ENCODE data around the gene BACH2.

BACH2 gene

GRCh38 chr6:90095788-90096187 is 200.9 kb downstream of the BACH2 start:
- H3K79me2 ChIP-seq: peaks cover 2% of the 10 kb centered on the region
- no peak overlapping the region for H3K27ac ChIP-seq
- H3K4me3 ChIP-seq (ENCODE audit: low read depth, low read length): no peak overlapping the region
- H3K9ac ChIP-seq: no peak overlapping the region
- H2AFZ ChIP-seq: no peak overlapping the region
- H3K9me3 ChIP-seq (ENCODE audit: control insufficient read depth, low read length): no peaks in the 10 kb centered on the region
- H3K36me3 ChIP-seq (ENCODE audit: control insufficient read depth, insufficient read depth, low read length): no peaks in the 10 kb centered on the region
- no peaks in the 10 kb centered on the region for H3K27me3 ChIP-seq (ENCODE audit: control insufficient read depth, insufficient read depth, low read length)
- no peak overlapping the region for H3K4me2 ChIP-seq (ENCODE audit: low read length)
- TF ChIP-seq CTCF (IDR thresholded peaks at IDR 0.05): no peak
- H3K4me1 ChIP-seq: no peaks in the 10 kb centered on the region

- peaks cover 1% of the 10 kb centered on the region for H3K4me1 ChIP-seq
- H3K27me3 ChIP-seq (ENCODE audit: control insufficient read depth, insufficient read depth, low read length): no peaks in the 10 kb centered on the region
- no peak overlapping the region for H3K4me2 ChIP-seq (ENCODE audit: low read length)
- no peak overlapping the region for H2AFZ ChIP-seq
- H3K36me3 ChIP-seq (ENCODE audit: control insufficient read depth, insufficient read depth, low read length): no peaks in the 10 kb centered on the region
- no peak overlapping the region for H3K27ac ChIP-seq
- no peak overlapping the region for H3K9ac ChIP-seq
- H3K4me3 ChIP-seq (ENCODE audit: low read depth, low read length): no peak overlapping the region
- no peaks in the 10 kb centered on the region for H3K9me3 ChIP-seq (ENCODE audit: control insufficient read depth, low read length)
- no peak for TF ChIP-seq CTCF (IDR thresholded peaks at IDR 0.05)
- H3K79me2 ChIP-seq: peaks cover under 1% of the 10 kb centered on the region
Measured at GRCh38 chr6:90095145-90095544, 201.5 kb downstream of the BACH2 start.

GRCh38 chr6:90093558-90094073 is 203.0 kb downstream of the BACH2 start:
- no peak overlapping the region for H2AFZ ChIP-seq
- H3K9ac ChIP-seq: no peak overlapping the region
- H3K9me3 ChIP-seq (ENCODE audit: control insufficient read depth, low read length): no peaks in the 10 kb centered on the region
- H3K4me2 ChIP-seq (ENCODE audit: low read length): no peak overlapping the region
- peaks cover 3% of the 10 kb centered on the region for H3K4me1 ChIP-seq
- no peak for TF ChIP-seq CTCF (IDR thresholded peaks at IDR 0.05)
- no peaks in the 10 kb centered on the region for H3K79me2 ChIP-seq
- no peaks in the 10 kb centered on the region for H3K27me3 ChIP-seq (ENCODE audit: control insufficient read depth, insufficient read depth, low read length)
- no peaks in the 10 kb centered on the region for H3K36me3 ChIP-seq (ENCODE audit: control insufficient read depth, insufficient read depth, low read length)
- H3K27ac ChIP-seq: no peak overlapping the region
- no peak overlapping the region for H3K4me3 ChIP-seq (ENCODE audit: low read depth, low read length)

GRCh38 chr6:90090866-90091265 is 205.8 kb downstream of the BACH2 start:
- Histone ChIP-seq H3K4me2 (ENCODE audit: low read length) (no peak overlapping the region), H3K36me3 (ENCODE audit: control insufficient read depth, insufficient read depth, low read length) (no peaks in the 10 kb centered on the region)
- TF ChIP-seq CTCF (IDR thresholded peaks at IDR 0.05): no peak

DNA sequence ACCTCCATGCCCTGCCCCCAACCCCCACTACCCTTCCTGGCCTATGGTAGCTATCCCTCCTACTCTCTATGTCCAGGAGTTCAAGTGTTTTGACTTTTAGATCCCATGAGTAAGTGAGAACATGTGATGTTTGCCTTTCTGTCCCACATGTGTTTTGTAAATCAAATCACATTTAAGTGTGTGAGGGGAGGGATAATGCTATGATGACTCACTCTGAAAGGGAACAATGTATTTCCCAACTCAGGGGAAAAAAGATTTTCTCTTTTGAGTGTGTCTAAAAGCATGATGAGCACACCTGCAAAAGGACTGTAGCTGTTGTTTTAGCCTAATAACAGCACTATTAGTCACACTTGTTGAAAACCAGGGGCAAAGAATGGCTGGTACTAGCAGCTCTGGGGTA is 208.6 kb downstream of the BACH2 start:
- no peak overlapping the region for H3K4me3 ChIP-seq (ENCODE audit: low read depth, low read length)
- TF ChIP-seq CTCF (IDR thresholded peaks at IDR 0.05): no peak
- H3K4me2 ChIP-seq (ENCODE audit: low read length): no peak overlapping the region
- H3K9me3 ChIP-seq (ENCODE audit: control insufficient read depth, low read length): no peaks in the 10 kb centered on the region
- no peaks in the 10 kb centered on the region for H3K79me2 ChIP-seq
- H3K36me3 ChIP-seq (ENCODE audit: control insufficient read depth, insufficient read depth, low read length): no peaks in the 10 kb centered on the region
- H3K9ac ChIP-seq: no peak overlapping the region
- no peaks in the 10 kb centered on the region for H3K27me3 ChIP-seq (ENCODE audit: control insufficient read depth, insufficient read depth, low read length)
- H3K27ac ChIP-seq: no peak overlapping the region
- H3K4me1 ChIP-seq: peaks cover 3% of the 10 kb centered on the region
- H2AFZ ChIP-seq: no peak overlapping the region

More at GRCh38 chr6:90090866-90091265, 205.8 kb downstream of the BACH2 start:
- H3K27ac ChIP-seq: no peak overlapping the region
- H3K4me1 ChIP-seq: peaks cover 3% of the 10 kb centered on the region
- no peaks in the 10 kb centered on the region for H3K79me2 ChIP-seq
- H2AFZ ChIP-seq: no peak overlapping the region
- no peak overlapping the region for H3K9ac ChIP-seq
- no peaks in the 10 kb centered on the region for H3K27me3 ChIP-seq (ENCODE audit: control insufficient read depth, insufficient read depth, low read length)
- H3K9me3 ChIP-seq (ENCODE audit: control insufficient read depth, low read length): no peaks in the 10 kb centered on the region
- H3K4me3 ChIP-seq (ENCODE audit: low read depth, low read length): no peak overlapping the region

Data from parathyroid adenoma (tissue), 2 donors.